Fibroblast of the aortic adventitia (primary cell): ENCODE data around the gene GSTT4. TPM values are rescaled to one million over a fixed set of nuclear protein-coding genes. Genes with fewer than 3 reads are reported as not detected.

Experiments used
- DNase-seq: peaks from one replicate; pipeline ENCODE4 v3.0.0-alpha.2; 2010; ENCODE audit warnings: low read depth
- H3K4me3 ChIP-seq: 2 replicates; pipeline ENCODE4 v1.5.1; 2011; ENCODE audit warnings: low read depth, mild to moderate bottlenecking, control low read depth, low read length, moderate library complexity
- total RNA-seq: library from RNA; depleted of rRNA; stranded (reverse); fragments of >200 nt; gene quantifications from 2 replicates; pipeline ENCODE4 v1.2.3, GENCODE V29; 2012; ENCODE audit warnings: low replicate concordance
- TF ChIP-seq, protein P1 (sequence below): IDR thresholded peaks from 2 replicates; pipeline ENCODE4 v1.5.1; 2011; ENCODE audit warnings: mild to moderate bottlenecking, low read length, control low read depth, inconsistent platforms; ENCODE audit not compliant: insufficient read depth

Gene GSTT4
- total RNA-seq, 1 donor = not detected

GRCh38 chr22:24026056-24026455 lies 20.8 kb upstream of the GSTT4 start:
- TF ChIP-seq, protein P1, sequence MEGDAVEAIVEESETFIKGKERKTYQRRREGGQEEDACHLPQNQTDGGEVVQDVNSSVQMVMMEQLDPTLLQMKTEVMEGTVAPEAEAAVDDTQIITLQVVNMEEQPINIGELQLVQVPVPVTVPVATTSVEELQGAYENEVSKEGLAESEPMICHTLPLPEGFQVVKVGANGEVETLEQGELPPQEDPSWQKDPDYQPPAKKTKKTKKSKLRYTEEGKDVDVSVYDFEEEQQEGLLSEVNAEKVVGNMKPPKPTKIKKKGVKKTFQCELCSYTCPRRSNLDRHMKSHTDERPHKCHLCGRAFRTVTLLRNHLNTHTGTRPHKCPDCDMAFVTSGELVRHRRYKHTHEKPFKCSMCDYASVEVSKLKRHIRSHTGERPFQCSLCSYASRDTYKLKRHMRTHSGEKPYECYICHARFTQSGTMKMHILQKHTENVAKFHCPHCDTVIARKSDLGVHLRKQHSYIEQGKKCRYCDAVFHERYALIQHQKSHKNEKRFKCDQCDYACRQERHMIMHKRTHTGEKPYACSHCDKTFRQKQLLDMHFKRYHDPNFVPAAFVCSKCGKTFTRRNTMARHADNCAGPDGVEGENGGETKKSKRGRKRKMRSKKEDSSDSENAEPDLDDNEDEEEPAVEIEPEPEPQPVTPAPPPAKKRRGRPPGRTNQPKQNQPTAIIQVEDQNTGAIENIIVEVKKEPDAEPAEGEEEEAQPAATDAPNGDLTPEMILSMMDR = no peak
- no peak overlapping the region for H3K4me3 ChIP-seq
- DNase-seq = no peak

GRCh38 chr22:24025475-24025874 lies 20.2 kb upstream of the GSTT4 start:
- TF ChIP-seq, protein P1 = no peak
- DNase-seq = no peak

GRCh38 chr22:24024354-24024753 lies 19.1 kb upstream of the GSTT4 start:
- H3K4me3 ChIP-seq = no peak overlapping the region
- no peak for DNase-seq
- TF ChIP-seq, protein P1 = no peak

More at GRCh38 chr22:24025475-24025874, 20.2 kb upstream of the GSTT4 start:
- H3K4me3 ChIP-seq = no peak overlapping the region

GRCh38 chr22:24023204-24023789 lies 18.0 kb upstream of the GSTT4 start:
- peak; percentile 16 for DNase-seq
- H3K4me3 ChIP-seq = no peak overlapping the region
- TF ChIP-seq, protein P1 = no peak

DNA sequence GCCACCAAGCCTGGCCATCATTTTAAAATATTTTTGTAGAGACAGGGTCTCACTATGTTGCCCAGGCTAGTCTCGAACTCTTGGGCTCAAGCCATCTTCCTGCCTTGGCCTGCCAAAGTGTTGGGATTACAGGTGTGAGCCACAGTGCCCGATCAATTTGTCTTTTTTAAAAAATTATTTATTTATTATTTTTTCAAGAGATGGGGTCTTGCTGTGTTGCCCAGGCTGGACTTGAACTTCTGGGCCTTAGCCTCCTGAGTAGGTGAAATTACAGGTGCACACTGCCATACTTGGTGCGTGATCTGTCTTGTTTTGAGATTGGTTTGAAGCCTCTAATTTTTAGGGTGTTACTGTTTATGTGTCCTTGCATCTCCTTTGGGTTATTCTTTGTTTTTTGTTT lies 16.1 kb upstream of the GSTT4 start:
- H3K4me3 ChIP-seq = no peak overlapping the region
- TF ChIP-seq, protein P1 = no peak
- no peak for DNase-seq

- H3K4me3 ChIP-seq = no peak overlapping the region
- TF ChIP-seq, protein P1 = no peak
- no peak for DNase-seq
These were observed 10.9 kb upstream of the GSTT4 start for GRCh38 chr22:24016156-24016555.

- H3K4me3 ChIP-seq = peak overlapping the region; percentile 95
- DNase-seq = no peak
- TF ChIP-seq, protein P1 = no peak
These were observed 6.4 kb upstream of the GSTT4 start for GRCh38 chr22:24011735-24012068.
